MM.1S (cell line): ENCODE measurements around the gene FIBIN.

Experiments
- EZH2 ChIP-seq: fragments of 300-600 bp; sonication (generic); optimal IDR thresholded peaks from 2 replicates; pipeline ENCODE3; 2017; ENCODE audit warnings: low read depth, mild to moderate bottlenecking, antibody characterized with exemption, low read length, mixed read lengths
- TF ChIP-seq, protein P1 (sequence below): fragments of 300-600 bp; sonication (generic); IDR thresholded peaks from 2 replicates; pipeline ENCODE4 v1.5.1; 2016; ENCODE audit warnings: antibody characterized with exemption, low read length, mixed read lengths

DNA sequence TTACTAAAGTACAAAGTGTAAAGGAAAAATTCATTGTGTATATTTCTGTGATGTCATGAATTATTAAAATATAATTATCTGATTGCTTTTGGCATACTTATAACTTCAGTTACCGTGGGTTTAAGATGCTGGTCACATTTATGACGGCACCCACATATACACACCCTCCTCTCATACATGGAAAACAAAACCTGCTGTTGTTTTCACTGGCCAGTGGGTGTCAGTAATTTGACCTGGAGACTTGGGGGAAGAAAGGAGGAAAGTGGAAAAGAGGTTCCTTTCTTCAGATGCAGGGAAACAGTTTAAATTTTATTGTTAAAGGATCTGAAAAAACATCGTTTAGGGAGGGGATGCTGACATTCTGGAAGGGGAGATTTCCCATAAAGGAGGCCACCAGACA lies 46.0 kb downstream of the FIBIN start:
- TF ChIP-seq EZH2 = no peak
- TF ChIP-seq, protein P1, sequence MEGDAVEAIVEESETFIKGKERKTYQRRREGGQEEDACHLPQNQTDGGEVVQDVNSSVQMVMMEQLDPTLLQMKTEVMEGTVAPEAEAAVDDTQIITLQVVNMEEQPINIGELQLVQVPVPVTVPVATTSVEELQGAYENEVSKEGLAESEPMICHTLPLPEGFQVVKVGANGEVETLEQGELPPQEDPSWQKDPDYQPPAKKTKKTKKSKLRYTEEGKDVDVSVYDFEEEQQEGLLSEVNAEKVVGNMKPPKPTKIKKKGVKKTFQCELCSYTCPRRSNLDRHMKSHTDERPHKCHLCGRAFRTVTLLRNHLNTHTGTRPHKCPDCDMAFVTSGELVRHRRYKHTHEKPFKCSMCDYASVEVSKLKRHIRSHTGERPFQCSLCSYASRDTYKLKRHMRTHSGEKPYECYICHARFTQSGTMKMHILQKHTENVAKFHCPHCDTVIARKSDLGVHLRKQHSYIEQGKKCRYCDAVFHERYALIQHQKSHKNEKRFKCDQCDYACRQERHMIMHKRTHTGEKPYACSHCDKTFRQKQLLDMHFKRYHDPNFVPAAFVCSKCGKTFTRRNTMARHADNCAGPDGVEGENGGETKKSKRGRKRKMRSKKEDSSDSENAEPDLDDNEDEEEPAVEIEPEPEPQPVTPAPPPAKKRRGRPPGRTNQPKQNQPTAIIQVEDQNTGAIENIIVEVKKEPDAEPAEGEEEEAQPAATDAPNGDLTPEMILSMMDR = no peak
